ENCODE data around the gene ESRRG.

ESRRG gene

DNA sequence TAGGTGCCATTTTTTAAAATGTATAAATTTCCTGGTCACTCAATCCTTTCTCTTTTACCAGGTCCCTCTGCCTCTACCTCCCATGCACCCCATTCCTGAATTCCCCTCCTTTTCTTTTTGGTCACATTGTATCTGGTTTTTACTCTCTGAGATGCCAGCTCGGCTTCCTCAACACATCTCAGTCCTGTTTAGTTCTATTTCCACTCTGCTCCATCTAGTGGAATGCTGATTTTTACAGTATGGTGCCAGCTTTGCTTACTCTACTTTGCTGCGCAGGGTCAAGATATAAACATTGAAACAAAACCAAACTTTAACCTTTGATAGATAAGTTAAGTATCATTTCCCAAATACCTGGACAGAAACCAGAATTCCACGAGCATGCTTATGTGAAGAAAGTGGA is 96.0 kb downstream of the ESRRG start:
- DNase-seq (ENCODE audit: low spot score): no peak

DNA sequence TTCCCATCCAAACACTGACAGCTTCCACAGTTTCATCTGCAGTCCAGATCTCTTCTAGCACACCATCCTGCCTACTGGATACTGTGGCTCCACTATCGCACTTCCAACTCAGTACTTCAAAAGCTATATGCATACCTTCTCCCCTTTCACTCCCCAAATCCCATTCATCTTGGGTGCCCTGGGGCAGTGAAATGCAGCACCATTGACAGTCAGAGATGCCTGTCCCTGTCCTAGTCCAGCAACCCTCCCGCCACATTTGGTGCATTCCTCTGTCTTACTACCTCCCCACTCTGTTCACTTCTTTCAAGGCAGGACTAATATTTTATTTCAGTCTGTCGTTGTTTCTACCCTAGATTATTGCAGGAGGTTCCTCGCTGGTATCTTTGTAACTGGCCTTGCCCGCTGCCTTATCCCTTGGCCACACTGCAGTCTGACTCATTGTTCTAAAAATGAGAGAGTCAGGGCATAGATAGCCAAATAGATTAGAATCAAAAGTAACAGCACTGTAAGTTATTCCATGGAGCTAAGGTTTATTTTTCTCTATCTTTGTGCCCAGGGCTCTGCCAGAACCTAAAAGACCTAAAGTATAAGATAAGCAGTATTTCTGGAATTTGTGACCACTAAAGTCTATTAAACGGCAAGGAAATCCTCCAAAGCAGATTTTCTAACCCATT is 96.7 kb downstream of the ESRRG start:
- no peak for DNase-seq (ENCODE audit: low spot score)

DNA sequence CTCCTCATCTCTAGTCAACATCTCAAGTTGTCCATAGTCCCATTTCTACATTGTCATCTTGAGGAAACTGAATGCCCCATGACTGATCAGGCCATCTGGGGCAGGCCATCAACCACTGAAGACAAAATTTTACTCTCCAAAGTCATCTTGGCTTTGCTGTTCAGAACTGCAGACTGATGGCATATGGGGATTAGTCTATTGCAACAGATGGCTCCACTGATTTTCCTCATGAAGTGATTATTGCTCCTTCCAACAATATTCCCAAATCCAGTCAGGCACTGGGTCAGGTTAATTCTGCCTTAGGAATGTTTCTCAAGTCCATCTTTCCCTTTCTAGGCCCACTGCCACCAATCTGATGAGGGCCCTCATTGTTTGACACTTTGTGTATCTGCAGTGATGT is 101.7 kb downstream of the ESRRG start:
- no peak for DNase-seq (ENCODE audit: low spot score)

DNA sequence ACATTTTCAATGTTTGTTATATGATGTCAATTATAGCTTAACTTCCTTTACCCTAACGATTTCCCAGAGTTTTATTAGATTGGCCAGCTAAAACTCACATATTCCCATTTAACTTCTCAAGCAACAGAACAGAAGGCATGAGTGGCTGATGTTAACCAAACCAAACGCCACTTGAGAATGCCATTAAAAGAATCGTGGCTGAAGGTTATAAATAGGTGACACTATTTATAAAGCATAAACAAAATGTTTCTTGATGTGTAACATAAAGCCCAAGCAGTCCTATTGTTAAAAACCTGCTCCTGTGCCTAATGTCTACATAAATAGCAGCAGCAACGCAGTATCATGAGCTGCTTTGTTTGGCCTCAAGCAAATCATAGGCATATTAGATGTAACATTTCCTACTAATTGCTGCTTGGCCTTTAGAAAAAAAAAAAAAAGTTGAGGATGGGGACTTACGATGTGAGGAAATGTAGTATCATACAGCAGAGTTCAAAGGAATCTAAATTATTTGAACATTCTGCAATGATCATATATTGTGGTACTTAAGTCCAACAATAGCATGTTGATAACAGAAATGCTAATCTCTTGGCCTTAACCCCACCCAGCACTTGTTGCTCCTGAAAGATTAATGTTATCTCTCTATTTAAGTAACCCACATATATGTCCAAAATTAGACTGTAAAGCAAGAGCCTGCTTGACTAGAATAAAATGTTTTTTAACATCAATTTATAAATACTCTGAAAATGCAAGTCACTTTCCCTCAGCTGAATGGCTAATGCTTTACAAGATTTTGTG is 106.0 kb downstream of the ESRRG start:
- DNase-seq (ENCODE audit: low spot score): no peak

DNA sequence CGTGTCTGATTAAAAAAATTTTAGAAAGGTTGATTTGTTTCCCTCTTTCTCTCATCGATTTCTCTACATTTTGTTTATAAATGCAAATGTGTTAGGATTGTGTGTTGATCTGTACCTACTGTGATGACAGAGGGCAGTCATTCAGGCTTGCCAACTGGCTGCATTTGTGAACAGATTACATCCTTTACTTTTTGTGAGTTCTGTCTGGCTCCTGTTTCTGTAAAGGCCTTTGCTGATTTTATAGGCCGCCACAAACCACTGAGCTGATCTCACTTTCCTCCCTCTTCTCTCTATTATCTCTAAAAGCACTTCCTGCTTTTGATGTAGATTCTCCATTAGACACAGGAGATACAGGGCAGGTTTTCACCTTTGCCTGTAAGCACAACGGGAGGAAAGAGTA is 106.8 kb downstream of the ESRRG start:
- DNase-seq (ENCODE audit: low spot score): no peak

DNA sequence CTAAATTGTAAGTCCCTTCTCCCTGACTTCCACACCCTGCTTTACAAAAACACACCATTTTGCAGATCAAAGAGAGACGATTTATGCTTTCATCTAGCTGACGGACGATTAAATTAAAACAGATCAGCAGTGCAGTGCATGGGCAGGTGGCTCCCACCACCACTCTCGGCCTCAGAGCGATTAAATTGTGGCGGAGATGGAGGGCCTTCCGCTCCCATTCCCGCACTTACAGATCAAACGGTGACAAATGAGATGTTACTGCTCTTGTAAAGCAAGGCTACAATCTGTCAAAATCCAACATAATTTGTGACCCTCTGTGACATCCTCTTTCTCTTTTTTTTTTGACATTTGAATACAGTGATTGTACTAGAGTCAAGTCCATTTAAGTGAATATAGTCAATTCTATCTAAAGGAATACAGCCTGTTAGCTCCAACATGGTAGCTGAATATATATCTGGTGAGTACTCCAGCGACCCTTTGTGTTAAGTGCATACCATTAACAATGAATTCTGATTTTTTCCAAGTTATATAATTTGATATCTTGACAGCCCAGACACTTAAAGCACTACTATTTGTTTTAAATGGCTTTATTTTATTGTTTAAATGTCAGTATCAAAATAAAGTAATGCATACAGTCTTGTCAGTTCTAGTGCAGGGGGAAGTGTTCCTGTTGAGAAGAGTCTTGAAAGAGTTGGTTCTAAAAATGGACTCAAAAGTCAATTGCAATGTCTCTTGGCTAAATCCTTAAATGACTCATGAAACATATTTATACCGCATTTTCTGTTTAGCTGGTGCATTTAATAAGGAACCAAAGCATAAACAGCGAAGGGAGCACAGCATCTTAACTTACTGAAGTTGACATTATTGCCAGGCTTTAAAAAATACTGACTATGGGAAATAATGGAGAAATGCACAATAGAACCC is 109.0 kb downstream of the ESRRG start:
- no peak for DNase-seq (ENCODE audit: low spot score)

DNA sequence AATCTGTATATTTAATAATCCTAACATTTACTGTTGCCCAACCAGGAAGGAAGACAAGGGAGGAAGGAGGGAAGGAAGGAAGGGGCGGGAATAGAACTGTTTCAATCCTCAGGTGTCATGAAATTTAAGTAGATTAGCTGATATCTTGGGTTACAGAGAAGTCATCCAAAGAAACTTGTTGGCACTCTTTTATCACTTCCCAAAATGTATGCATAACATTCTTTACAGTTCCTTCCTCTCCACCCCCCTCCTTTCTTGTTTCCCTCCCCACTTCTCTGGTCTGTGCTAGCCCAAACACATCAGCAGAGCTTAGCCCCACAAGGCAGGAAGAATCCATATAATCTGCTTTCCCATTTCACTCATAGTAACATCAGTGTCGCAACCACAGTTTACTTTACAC is 110.9 kb downstream of the ESRRG start:
- no peak for DNase-seq (ENCODE audit: low spot score)

DNA sequence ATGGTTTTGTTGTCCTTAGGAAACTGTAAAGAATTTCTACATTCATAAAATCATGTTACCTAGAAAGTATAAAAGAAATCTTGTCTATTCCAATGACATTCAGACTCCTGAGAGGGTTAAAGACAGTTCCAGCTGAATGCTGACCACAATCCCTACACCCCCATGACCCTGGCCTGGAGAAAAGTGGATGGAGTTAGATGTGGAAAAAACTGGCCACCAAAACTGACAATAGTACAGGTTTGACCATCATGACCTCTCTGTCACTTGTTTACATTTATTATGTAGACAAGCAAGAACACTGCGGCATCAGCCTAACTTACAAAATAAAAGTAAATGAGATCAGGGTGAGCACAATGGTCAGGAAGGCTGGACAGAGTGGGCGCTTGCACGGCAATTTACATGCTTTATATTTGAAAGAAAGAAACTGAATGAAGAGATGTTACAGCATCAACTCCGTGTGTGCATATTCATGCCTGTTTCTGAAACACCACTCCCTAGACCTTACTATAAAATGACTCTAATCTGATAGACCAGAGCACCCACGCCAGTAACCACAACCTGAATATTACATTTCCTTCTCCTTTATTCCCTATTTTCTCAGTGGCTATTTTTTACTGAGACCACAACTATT is 116.0 kb downstream of the ESRRG start:
- DNase-seq (ENCODE audit: low spot score): no peak

DNA sequence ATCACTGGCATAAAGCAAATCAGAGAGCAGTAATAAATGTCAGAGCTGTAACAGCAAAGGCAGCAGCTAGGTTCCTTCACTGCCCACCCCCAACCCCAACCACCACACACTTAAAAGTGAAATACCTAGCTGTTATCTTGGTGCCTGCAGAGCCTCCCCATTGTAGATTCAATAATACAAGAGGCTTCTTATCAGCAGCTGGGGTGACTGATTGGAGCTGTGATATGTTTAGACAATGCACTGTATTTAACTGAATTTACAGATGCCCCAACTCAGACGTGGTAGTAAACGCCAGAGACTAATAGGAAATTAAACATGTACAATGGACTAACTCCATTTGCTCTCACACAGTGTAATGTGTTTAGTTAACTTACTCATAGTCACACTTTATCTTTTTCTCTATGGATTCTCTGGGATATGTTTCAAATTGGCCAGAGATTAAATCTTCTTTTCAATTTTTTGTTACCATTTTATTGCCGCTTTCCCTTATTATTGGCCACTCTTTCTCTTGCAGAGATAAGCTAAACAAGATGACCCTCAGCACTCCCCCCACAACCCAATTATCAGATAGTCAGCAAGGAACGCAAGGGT is 117.1 kb downstream of the ESRRG start:
- no peak for DNase-seq (ENCODE audit: low spot score)

DNA sequence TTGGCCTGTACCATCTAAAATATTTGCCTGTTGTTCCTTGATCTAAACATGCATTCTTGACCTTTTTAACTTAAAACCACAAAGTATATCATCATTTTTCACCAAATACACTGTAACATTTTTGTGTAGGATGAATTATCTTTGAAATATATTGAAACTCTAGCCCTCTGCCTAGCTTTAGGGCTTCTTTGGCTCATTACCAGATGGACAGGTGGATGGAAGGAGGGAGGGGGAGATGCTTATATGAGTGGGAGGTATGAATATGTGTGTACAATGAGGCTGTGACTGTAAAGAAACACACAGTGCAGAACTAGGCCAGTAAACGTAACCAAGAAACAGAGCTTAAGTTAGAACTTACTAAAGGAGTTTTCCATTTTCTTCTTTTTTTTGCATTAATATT is 118.5 kb downstream of the ESRRG start:
- DNase-seq (ENCODE audit: low spot score): no peak

DNA sequence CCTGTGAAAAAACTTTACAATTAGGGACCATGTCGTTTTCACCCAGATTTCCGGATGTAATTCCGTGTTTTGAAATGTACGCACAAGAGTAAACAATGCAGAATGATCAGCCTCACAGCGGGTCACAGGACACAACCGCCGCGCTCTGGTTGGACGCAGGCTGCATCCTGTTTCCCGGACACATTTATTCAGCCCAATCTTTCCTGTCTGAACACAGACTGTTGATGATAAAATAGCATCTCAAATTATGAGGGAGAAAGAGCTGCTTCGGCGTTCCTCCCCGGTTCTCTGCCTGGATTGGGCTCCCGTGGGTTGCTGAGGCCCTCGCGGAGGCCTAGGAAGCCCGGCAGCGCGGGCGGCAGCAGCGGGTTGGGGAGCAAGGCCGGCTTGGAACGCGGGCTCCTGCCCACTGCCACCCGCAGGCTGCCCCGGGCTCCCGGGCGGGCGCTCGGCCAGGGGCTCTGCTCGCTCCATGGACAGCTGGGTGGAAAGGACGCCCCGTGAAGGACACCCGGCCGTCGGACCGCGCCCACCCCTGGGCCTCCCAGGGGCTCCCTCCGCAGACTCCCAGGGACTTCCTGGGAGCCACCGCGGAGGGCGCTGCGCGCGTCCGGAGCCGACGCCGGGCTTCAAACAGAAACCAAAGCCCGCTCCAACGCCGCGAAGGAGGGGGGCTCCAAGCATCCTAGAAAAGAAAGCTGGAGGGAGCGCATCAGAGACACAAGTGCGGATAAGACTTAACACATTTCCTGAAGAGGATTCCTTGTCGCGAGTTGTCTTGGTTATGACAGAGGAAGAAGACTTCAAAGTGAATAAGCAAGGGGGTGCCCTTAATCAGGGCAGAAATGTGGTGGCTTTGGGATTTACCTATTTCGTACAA is 122.3 kb downstream of the ESRRG start:
- DNase-seq (ENCODE audit: low spot score): peak; percentile 77

DNA sequence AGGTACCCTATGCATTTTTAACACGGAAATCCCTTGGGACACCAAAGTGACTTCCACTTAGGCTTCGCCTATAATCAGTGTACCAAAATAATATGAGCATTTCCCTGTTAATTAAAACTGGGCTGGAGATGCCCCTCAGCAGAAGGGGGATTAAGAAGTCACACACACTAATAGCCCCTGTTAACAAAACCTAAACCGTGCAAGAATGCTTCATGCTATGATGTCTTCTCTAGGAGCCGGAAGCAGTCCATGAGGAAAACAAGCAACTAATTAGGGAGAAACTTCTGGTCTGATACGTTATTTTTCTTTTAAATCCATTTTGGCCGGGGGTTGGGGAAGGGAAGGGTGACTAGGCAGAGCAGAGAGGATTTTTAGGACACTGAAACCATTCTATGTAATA is 123.4 kb downstream of the ESRRG start:
- no peak for DNase-seq (ENCODE audit: low spot score)

DNA sequence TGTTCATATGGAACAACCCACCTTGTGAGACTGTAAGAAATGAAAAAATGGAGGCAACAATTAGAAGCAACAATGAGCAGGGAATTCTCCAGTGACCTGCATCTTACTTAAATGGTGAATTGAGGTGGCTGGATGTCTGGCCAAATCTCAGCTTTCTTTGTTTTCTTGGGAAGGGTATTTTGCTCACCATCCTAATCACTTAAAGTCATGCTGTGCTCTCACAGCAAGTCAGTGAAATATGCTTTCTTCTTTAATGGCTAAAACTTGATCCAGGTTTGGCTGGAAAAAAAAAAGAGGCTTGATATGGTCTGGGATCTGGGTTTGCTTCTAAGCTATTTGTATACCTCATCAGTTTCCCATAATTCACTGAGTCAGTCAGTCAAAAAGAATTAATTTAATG is 124.8 kb downstream of the ESRRG start:
- DNase-seq (ENCODE audit: low spot score): no peak

DNA sequence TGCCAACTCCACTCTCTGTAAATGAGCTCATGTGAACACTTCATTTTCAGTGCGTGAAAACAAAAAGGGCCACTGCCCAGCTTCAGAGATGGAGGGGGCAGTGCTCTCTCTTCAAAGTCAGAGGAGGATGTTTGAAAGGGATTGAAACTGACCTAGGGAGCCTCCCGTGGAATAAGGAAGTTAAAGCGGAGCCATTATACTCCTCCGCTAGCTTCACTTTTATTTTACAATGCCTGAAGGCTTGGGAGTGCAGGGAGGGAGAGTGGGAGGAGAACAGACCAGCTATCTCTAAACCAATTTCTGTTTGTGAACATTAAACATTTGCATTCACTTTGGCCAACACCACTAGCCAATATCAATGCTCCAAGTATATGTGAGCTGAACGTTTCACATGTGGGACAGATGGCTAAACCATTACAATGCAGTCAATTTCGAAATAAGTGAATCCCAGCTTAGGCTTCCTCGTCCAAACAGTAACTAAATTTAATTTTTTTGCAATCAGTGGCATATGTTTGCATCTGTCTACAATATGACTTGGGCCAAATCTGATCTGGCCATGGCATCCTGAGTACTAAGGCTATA is 126.9 kb downstream of the ESRRG start:
- DNase-seq (ENCODE audit: low spot score): no peak

DNA sequence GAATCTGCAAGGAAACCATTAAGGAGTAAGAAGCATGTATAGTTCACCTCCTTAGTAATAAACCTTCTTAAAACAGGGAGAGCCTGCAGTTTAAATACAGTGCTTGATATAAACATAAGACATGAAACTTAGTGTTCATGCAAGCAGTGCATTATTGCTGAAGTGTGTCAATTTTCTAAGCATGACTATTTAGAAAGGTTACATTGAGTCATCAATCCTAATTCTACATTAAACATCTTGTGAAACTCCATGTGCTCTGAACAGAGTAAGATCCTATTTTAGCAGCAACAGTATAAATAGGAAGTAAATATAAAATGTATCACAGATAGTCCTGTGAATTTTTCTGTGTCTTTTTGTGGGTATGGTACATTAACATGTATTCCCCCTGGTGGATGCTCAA is 135.5 kb downstream of the ESRRG start:
- no peak for DNase-seq (ENCODE audit: low spot score)

DNA sequence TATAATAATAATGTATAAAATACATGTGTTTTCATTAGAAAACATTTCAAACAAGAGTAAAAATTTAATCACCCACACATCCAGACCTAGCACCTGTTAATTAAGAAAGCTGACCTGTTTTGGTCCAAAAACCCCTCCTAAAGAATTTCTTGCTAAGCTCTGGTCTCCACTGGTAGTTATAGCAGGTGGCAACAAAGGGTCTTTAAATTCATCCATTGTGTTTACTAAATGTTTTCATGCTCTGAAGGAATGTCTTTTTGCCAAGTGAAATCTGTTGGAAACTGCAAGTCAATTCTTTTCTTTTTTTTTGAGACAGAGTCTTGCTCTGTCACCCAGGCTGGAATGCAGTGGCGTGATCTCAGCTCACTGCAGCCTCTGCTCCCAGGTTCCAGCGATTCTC is 141.1 kb downstream of the ESRRG start:
- no peak for DNase-seq (ENCODE audit: low spot score)

DNA sequence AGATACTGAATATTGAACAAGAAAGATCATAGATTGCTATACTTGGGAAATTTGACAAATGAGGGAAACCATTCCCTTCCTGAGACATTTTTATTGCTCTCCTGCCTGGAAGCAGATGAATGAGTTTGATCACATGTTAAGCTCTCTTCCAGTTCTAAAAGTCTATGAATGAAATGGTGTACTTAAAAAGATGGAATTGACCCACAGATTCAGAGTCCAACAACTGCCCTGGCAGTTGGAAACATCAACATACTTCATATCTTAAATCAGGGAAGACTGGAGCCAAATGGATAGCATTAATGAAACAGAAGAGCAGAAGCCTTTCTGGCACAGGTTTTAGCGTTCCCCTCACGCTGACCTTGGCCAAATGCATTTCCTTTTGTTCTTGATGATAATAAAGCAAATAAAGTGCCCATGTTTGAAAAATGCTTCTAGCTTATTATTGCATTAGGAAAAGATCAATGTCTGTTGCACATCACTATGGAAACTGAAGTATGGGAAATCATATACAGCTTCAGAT is 142.6 kb downstream of the ESRRG start:
- no peak for DNase-seq (ENCODE audit: low spot score)

DNA sequence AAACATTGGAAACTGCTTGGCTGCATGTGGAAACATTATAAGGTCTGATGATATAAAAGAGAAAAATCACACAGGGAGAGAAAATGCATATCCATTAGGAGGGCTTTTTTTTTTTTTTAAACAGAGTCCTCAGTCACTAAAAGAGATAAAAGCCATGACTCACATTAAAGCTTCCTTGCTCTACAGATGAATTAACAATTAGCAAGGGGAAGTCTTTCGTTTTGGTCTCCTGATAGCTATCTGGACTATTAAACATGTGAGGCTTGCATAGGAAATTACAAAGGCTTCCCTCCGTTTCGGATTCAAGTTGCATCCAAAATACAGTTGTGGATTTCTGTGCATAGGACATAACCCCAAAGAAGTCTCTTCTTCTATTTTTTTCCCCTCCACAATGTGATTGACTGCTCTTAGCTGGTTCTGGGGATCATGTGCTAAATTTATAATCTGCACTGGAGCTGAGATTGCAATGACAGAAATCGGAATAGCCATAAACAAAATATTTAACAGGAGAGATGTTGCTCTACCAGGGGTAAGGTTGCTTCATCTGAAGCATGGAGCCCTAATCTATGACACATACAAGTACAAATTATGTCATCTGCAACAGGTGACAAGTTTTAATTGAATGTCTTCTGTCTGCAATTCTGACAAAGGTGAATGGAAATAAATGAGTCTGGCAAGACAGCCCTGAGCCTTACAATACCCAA is 146.8 kb downstream of the ESRRG start:
- DNase-seq (ENCODE audit: low spot score): no peak

DNA sequence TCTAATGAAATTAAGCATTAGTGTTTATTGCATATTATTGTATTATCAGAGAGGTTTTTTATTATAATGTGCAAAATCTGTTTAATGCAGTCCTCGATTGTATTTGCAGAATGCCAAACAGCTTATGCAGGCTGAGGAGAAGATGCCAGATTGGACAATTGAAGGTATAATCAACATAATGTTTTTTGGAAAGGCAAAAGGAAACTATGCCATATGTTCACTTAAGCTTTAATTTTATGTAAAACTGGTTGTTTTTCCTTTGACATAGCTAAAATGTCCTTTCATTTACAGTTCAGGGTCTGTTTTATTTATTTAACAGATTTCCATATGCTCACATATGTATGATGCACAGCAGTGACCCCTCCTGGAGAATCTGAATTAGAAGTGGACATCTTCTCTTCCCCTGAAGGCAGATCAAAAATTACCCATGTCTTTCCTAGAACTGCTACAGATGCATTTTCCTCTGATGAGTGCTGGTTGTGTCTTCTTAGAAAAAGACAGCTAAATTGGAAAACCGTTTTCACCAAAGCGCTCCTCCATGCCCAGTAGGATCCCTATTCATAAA is 156.5 kb downstream of the ESRRG start:
- DNase-seq (ENCODE audit: low spot score): no peak
